GM12878 (cell line): ENCODE measurements around the gene CEP63. TPM values are rescaled to one million over a fixed set of nuclear protein-coding genes. Genes with fewer than 3 reads are reported as not detected.
A peak's percentile ranks its signal among the peaks of the same experiment; 100 is the strongest.

ENCODE experiments used
- ATAC-seq: fragments of 200-7000 bp; cut with Tn5 transposase; 3 replicates; pipeline ENCODE4 v1.9.1; 2020; ENCODE audit warnings: mild to moderate bottlenecking, moderate library complexity
- BruUV-seq: library from RNA; stranded (reverse); fragments of 400-500 nt; replicated peaks from 2 replicates; lab custom pipeline; 2021; lab: Mats Ljungman, UMichigan
- CTCF ChIA-PET: fragments of 300-600 bp; sonication (Branson Sonifier 250); formaldehyde crosslinking; extraction: SDS; loops from one replicate; lab custom pipeline; 2021; ENCODE audit warnings: inconsistent platforms; lab: Yijun Ruan, JAX
- POLR2A ChIA-PET: fragments of 350-600 bp; formaldehyde crosslinking; extraction: SDS; loops from one replicate; lab custom pipeline; 2021; ENCODE audit warnings: inconsistent platforms; lab: Charles Lee
- RAD21 ChIA-PET: fragments of 300-600 bp; sonication (Branson Sonifier 250); formaldehyde crosslinking; loops from one replicate; lab custom pipeline; 2023; ENCODE audit warnings: antibody characterized with exemption; ENCODE audit not compliant: unreplicated experiment; lab: Charles Lee
- SMC1A ChIA-PET: fragments of 300-600 bp; sonication (Branson Sonifier 250); formaldehyde crosslinking; loops from one replicate; lab custom pipeline; 2023; ENCODE audit not compliant: unreplicated experiment, uncharacterized antibody; lab: Charles Lee
- DNase-seq: peaks from one replicate; pipeline ENCODE4 v3.0.0-alpha.2; 2011; ENCODE audit warnings: low read depth, low spot score
- FAIRE-seq: peaks from 3 replicates; lab custom pipeline; 2011; peaks lifted over from hg19 to GRCh38; lab: Jason Lieb, UNC
- H2AFZ ChIP-seq: 2 replicates; pipeline ENCODE4 v1.6.0; 2011; ENCODE audit warnings: low read depth, low read length, control low read depth; ENCODE audit not compliant: control insufficient read depth
- H3K27ac ChIP-seq: 2 replicates; pipeline ENCODE4 v1.5.1; 2011; ENCODE audit warnings: control low read depth; ENCODE audit not compliant: control insufficient read depth, insufficient read depth
- H3K27me3 ChIP-seq, 2 experiments: replicated peaks in 1 of 2; 2 replicates each; pipeline versions ENCODE4 v1.6.0 to v1.6.1; 2011; ENCODE audit warnings: low read length in 1 of 2; ENCODE audit not compliant: control insufficient read depth in 2 of 2, insufficient read depth in 2 of 2
- H3K36me3 ChIP-seq, 2 experiments: 2 replicates each; pipeline ENCODE4 v1.5.1; 2011; ENCODE audit warnings: low read length in 1 of 2; ENCODE audit not compliant: control insufficient read depth in 2 of 2, insufficient read depth in 2 of 2
- H3K4me1 ChIP-seq: 2 replicates; pipeline ENCODE4 v1.6.1; 2011; ENCODE audit warnings: mild to moderate bottlenecking, low read length, moderate library complexity, mixed read lengths; ENCODE audit not compliant: control insufficient read depth, insufficient read depth
- H3K4me2 ChIP-seq: 2 replicates; pipeline ENCODE4 v1.6.0; 2011; ENCODE audit warnings: control low read depth; ENCODE audit not compliant: control insufficient read depth, insufficient read depth
- H3K4me3 ChIP-seq: fragments of 200-600 bp; sonication (generic); 2 replicates; pipeline ENCODE4 v1.5.1; 2016
- H3K79me2 ChIP-seq: 2 replicates; pipeline ENCODE4 v1.6.0; 2011; ENCODE audit warnings: low read length; ENCODE audit not compliant: control insufficient read depth, insufficient read depth
- H3K9ac ChIP-seq: 2 replicates; pipeline ENCODE4 v1.8.0; 2011; ENCODE audit warnings: low read length, control low read depth, mixed read lengths; ENCODE audit not compliant: control insufficient read depth, insufficient read depth
- H3K9me3 ChIP-seq: replicated peaks from 3 replicates; pipeline ENCODE4 v1.5.1; 2011; ENCODE audit warnings: mild to moderate bottlenecking, low read length; ENCODE audit not compliant: control insufficient read depth, insufficient read depth
- H4K20me1 ChIP-seq: 2 replicates; pipeline ENCODE4 v1.6.0; 2011; ENCODE audit not compliant: control insufficient read depth, insufficient read depth
- CUX1 ChIP-seq: IDR thresholded peaks from 2 replicates; pipeline ENCODE4 v1.6.1; 2012; ENCODE audit warnings: improper control_type of control experiment, low read depth, low read length; ENCODE audit not compliant: insufficient replicate concordance
- RAD21 ChIP-seq: IDR thresholded peaks from 2 replicates; pipeline ENCODE4 v1.6.1; 2011; ENCODE audit warnings: mild to moderate bottlenecking, low read depth, low read length, moderate library complexity; ENCODE audit not compliant: insufficient read depth
- SMAD1 ChIP-seq: fragments of 450-650 bp; IDR thresholded peaks from 2 replicates; pipeline ENCODE4 v1.6.1; 2018; ENCODE audit warnings: mild to moderate bottlenecking, low read depth; ENCODE audit not compliant: partially characterized antibody
- SMC3 ChIP-seq: IDR thresholded peaks from 2 replicates; pipeline ENCODE4 v1.6.1; 2011; ENCODE audit warnings: low read length, improper control_type of control experiment, borderline replicate concordance
- TARDBP ChIP-seq: IDR thresholded peaks from 2 replicates; pipeline ENCODE4 v1.6.1; 2016; ENCODE audit warnings: borderline replicate concordance
- TCF3 ChIP-seq: IDR thresholded peaks from 2 replicates; pipeline ENCODE4 v1.6.1; 2012; ENCODE audit warnings: low read depth, mild to moderate bottlenecking, low read length, borderline replicate concordance; ENCODE audit not compliant: insufficient read depth
- ZNF217 ChIP-seq: fragments of 450-650 bp; IDR thresholded peaks from 2 replicates; pipeline ENCODE4 v1.6.1; 2017; ENCODE audit warnings: antibody characterized with exemption, mild to moderate bottlenecking
- WGBS: methylation state at CpG from one replicate; pipeline ENCODE4 v1.1.6; 2016; ENCODE audit warnings: low lambda C conversion rate; ENCODE audit not compliant: insufficient replicate concordance, insufficient coverage; ENCODE audit errors: missing lambda C conversion rate; 5-methylcytosine and 5-hydroxymethylcytosine counted together
- in situ Hi-C: fragments of 300-500 bp; cut with MboI; formaldehyde crosslinking; loops from 9 replicates; pipeline ENCODE4 v1.14.3; 2018; ENCODE audit warnings: mixed read lengths
- intact Hi-C: fragments of 100-400 bp; cut with micrococcal nuclease; formaldehyde crosslinking; loops from one replicate; pipeline ENCODE4 v1.14.2; 2022; ENCODE audit not compliant: unreplicated experiment
- polyA plus RNA-seq, 11 experiments: library from polyadenylated mRNA; depleted of rRNA in 4 of 11; unstranded in 6 of 11; stranded (reverse) in 5 of 11; fragments of >200 nt; fragmentation: Nextera tagmentation in 4 of 11; fragmentation: Illumina TruSeq in 1 of 11; extraction: Ambion mirVana in 4 of 11; extraction: Trizol in 1 of 11; gene quantifications; 1 replicate in 1 of 11; 2 replicates in 10 of 11; pipeline versions ENCODE4 v1.2.1 to v1.2.3, GENCODE V29; 2011 to 2016; ENCODE audit warnings: inconsistent platforms in 2 of 11, missing spikeins in 2 of 11, low read depth in 1 of 11
- total RNA-seq, 4 experiments: library from RNA; depleted of rRNA in 3 of 4; stranded (reverse); fragments of >200 nt in 3 of 4; fragmentation: Illumina TruSeq in 1 of 4; extraction: Trizol in 1 of 4; gene quantifications; 2 replicates each; pipeline versions ENCODE4 v1.2.1 to v1.2.3, GENCODE V29; 2013 to 2021

The CEP63 gene
- total and polyA plus RNA-seq, 10 of the 15 experiments (the other 5 are each of a cell fraction or from before 2014, with no cell fraction given) = 14.0 to 36.9 (median 26.8) TPM

- no peak for TF ChIP-seq CUX1
- TF ChIP-seq RAD21 = peak; percentile 76
- TF ChIP-seq ZNF217 = no peak
- peak; percentile 77; the same call in 1 of the 2 replicates for TF ChIP-seq SMC3
Measured at GRCh38 chr3:134473868-134474546, 11.8 kb upstream of the CEP63 start (continued).

GRCh38 chr3:134474956-134475355 lies 10.9 kb upstream of the CEP63 start:
- ATAC-seq = no peak
- Histone ChIP-seq H3K36me3 (peaks cover 2 to 26% of the 10 kb centered on the region in 2 experiments; a peak in 3 of 4 replicates), H3K27ac (no peak overlapping the region), H3K4me2 (no peak overlapping the region), H2AFZ (no peak overlapping the region), H3K4me1 (no peaks in the 10 kb centered on the region), H4K20me1 (no peaks in the 10 kb centered on the region), H3K9me3 (no peaks in the 10 kb centered on the region), H3K9ac (no peak overlapping the region), H3K4me3 (no peak overlapping the region), H3K79me2 (no peaks in the 10 kb centered on the region), H3K27me3 (no peaks in the 10 kb centered on the region)
- TF ChIP-seq TCF3 (no peak), SMAD1 (no peak), TARDBP (no peak)
- DNase-seq = no peak
- ChIA-PET CTCF (interaction anchor here (0.7 to 7.6 kb wide), 9 partner anchors 10 to 659 kb away, joined by 3 to 83 read pairs (median 9); partner anchors contain the start of genes ANAPC13 and CEP63), RAD21 (interaction anchor here (1.2 to 3.2 kb wide), 4 partner anchors 9 to 263 kb away, joined by 3 to 17 read pairs (median 8); no protein-coding TSS in a partner anchor), POLR2A (interaction anchor here (0.6 kb wide), 1 partner anchor 811 kb away, joined by 3 read pairs; no protein-coding TSS in a partner anchor), SMC1A (interaction anchor here (0.6 to 2.4 kb wide), 6 partner anchors 10 to 262 kb away, joined by 3 to 10 read pairs (median 4); no protein-coding TSS in a partner anchor)
- no peak for FAIRE-seq
- in situ Hi-C loops = loop anchor here (5.0 to 25.0 kb wide), 2 partner anchors 168 to 1013 kb away; no protein-coding TSS in a partner anchor
- intact Hi-C loops = loop anchor here (1.0 to 10.0 kb wide), 5 partner anchors 116 to 810 kb away; partner anchors contain the start of gene TOPBP1
- BruUV-seq = no TSS peak
- WGBS = 99% methylated on average over 5 of the region's 5 CpGs
